OCI-LY7 (cell line): ENCODE data around the gene HCN4.

ENCODE experiments used
- CTCF ChIP-seq: fragments of 200-600 bp; sonication (generic); conservative IDR thresholded peaks from 2 replicates; pipeline ENCODE4 v1.5.1; 2014; ENCODE audit warnings: mild to moderate bottlenecking, antibody characterized with exemption, low read length, moderate library complexity, mixed read lengths
- EZH2phosphoT487 ChIP-seq: fragments of 200-600 bp; sonication (generic); IDR thresholded peaks from 2 replicates; pipeline ENCODE4 v1.6.1; 2018; ENCODE audit warnings: low read depth, borderline replicate concordance, mild to moderate bottlenecking, mixed run types, antibody characterized with exemption, low read length, moderate library complexity, mixed read lengths

- TF ChIP-seq CTCF = no peak
- TF ChIP-seq EZH2phosphoT487 = no peak
These were observed 75.0 kb downstream of the HCN4 start for GRCh38 chr15:73293773-73294172.
